K562 (cell line): ENCODE measurements around the gene CLSTN2. TPM values are rescaled to one million over a fixed set of nuclear protein-coding genes. Genes with fewer than 3 reads are reported as not detected.

Source experiments
- ATAC-seq: fragments of 200-7000 bp; cut with Tn5 transposase; 3 replicates; pipeline ENCODE4 v1.9.1; 2020; ENCODE audit warnings: moderate library complexity
- BruUV-seq: library from RNA; stranded (reverse); fragments of 400-500 nt; replicated peaks from 2 replicates; lab custom pipeline; 2021; lab: Mats Ljungman, UMichigan
- CTCF ChIA-PET: fragments of 300-600 bp; formaldehyde crosslinking; extraction: SDS; loops from one replicate; lab custom pipeline; 2021; ENCODE audit warnings: low intra/inter-chr PET ratio; lab: Yijun Ruan, JAX
- POLR2A ChIA-PET: fragments of 300-600, 350-650 bp; sonication (Branson Sonifier 250); formaldehyde crosslinking; extraction: SDS; loops from one replicate; lab custom pipeline; 2021; ENCODE audit warnings: antibody characterized with exemption, inconsistent platforms; lab: Yijun Ruan, JAX
- DNase-seq, 4 experiments: peaks; one replicate each; pipeline versions ENCODE4 v3.0.0 to v3.0.0-alpha.2; 2011 to 2018; ENCODE audit warnings: low spot score in 3 of 4, mixed read lengths in 3 of 4; ENCODE audit errors: extremely low read depth in 1 of 4
- FAIRE-seq: peaks from 2 replicates; lab custom pipeline; 2011; peaks lifted over from hg19 to GRCh38; lab: Jason Lieb, UNC
- H2AFZ ChIP-seq: 2 replicates; pipeline ENCODE4 v1.6.0; 2011; ENCODE audit warnings: low read depth, low read length, control low read depth, inconsistent platforms
- H3K27ac ChIP-seq: fragments of 200-600 bp; 3 replicates; pipeline ENCODE4 v1.8.0; 2011; ENCODE audit warnings: low read depth, mild to moderate bottlenecking, control low read depth, inconsistent platforms, low read length, moderate library complexity, mixed read lengths; ENCODE audit errors: extremely low read depth
- H3K27me3 ChIP-seq, 2 experiments: fragments of 300-600 bp in 1 of 2; 2 replicates in 1 of 2; 3 replicates in 1 of 2; pipeline versions ENCODE4 v1.6.0 to v1.8.0; 2011; ENCODE audit warnings: inconsistent platforms in 2 of 2, low read length in 2 of 2, mild to moderate bottlenecking in 1 of 2, mixed read lengths in 1 of 2, moderate library complexity in 1 of 2; ENCODE audit not compliant: control insufficient read depth in 2 of 2, insufficient read depth in 2 of 2
- H3K36me3 ChIP-seq: fragments of 300-600 bp; 3 replicates; pipeline ENCODE4 v1.8.0; 2011; ENCODE audit warnings: mild to moderate bottlenecking, low read length, inconsistent platforms; ENCODE audit not compliant: control insufficient read depth, insufficient read depth
- H3K4me1 ChIP-seq, 2 experiments: fragments of 200-600 bp in 1 of 2; replicated peaks in 1 of 2; 2 replicates in 1 of 2; 3 replicates in 1 of 2; pipeline versions ENCODE4 v1.5.1 to v1.8.0; 2011; ENCODE audit warnings: inconsistent platforms in 2 of 2, low read length in 2 of 2, mild to moderate bottlenecking in 1 of 2, mixed read lengths in 1 of 2, moderate library complexity in 1 of 2; ENCODE audit not compliant: control insufficient read depth in 2 of 2, insufficient read depth in 2 of 2
- H3K4me2 ChIP-seq: 2 replicates; pipeline ENCODE4 v1.6.1; 2011; ENCODE audit warnings: low read length, control low read depth, inconsistent platforms, mixed read lengths; ENCODE audit not compliant: insufficient read depth
- H3K4me3 ChIP-seq: fragments of 200-600 bp; sonication (generic), shearing (Covaris generic); 2 replicates; pipeline ENCODE4 v1.5.1; 2016; ENCODE audit warnings: control low read depth, inconsistent platforms
- H3K79me2 ChIP-seq: fragments of 200-600 bp; 3 replicates; pipeline ENCODE4 v1.8.0; 2011; ENCODE audit warnings: low read length, inconsistent platforms; ENCODE audit not compliant: control insufficient read depth, insufficient read depth
- H3K9ac ChIP-seq, 2 experiments: 2 replicates each; pipeline versions ENCODE4 v1.6.0 to v1.6.1; 2011; ENCODE audit warnings: low read depth in 2 of 2, low read length in 2 of 2, control low read depth in 1 of 2, inconsistent platforms in 1 of 2, mild to moderate bottlenecking in 1 of 2, mixed read lengths in 1 of 2; ENCODE audit not compliant: insufficient read depth in 1 of 2
- H3K9me1 ChIP-seq: one replicate; pipeline ENCODE4 v1.6.0; 2011; ENCODE audit warnings: inconsistent platforms, mild to moderate bottlenecking, low read length, moderate library complexity; ENCODE audit not compliant: control insufficient read depth, insufficient read depth
- H3K9me3 ChIP-seq: replicated peaks from 2 replicates; pipeline ENCODE4 v1.5.1; 2011; ENCODE audit warnings: low read depth, low read length, inconsistent platforms; ENCODE audit not compliant: control insufficient read depth, insufficient read depth
- H4K20me1 ChIP-seq: replicated peaks from 2 replicates; pipeline ENCODE4 v1.6.1; 2011; ENCODE audit warnings: low read length, inconsistent platforms, mixed read lengths; ENCODE audit not compliant: control insufficient read depth, insufficient read depth
- ATF4 ChIP-seq: fragments of 450-650 bp; formaldehyde crosslinking; IDR thresholded peaks from 2 replicates; pipeline ENCODE4 v1.4.0; 2022; ENCODE audit warnings: mild to moderate bottlenecking, moderate library complexity
- CEBPG ChIP-seq, 3 experiments: fragments of 200-800 bp in 1 of 3; sonication (Bioruptor generic) in 1 of 3; sonication (generic) in 1 of 3; formaldehyde crosslinking in 1 of 3; IDR thresholded peaks in 2 of 3; conservative IDR thresholded peaks in 1 of 3; 2 replicates each; pipeline versions ENCODE4 v1.6.1 to v1.8.0; 2016 to 2022; ENCODE audit warnings: missing compliant biosample characterization in 2 of 3, missing genetic modification characterization in 2 of 3, mild to moderate bottlenecking in 1 of 3, missing genetic modification reagents in 1 of 3
- FOXA3 ChIP-seq, 2 experiments: fragments of 450-650 bp in 1 of 2; sonication (generic) in 1 of 2; formaldehyde crosslinking; IDR thresholded peaks in 1 of 2; conservative IDR thresholded peaks in 1 of 2; 2 replicates each; pipeline versions ENCODE4 v1.4.0 to v1.8.0; 2020 to 2022; ENCODE audit warnings: mild to moderate bottlenecking in 2 of 2, missing genetic modification reagents in 1 of 2
- MAFG ChIP-seq: fragments of 450-650 bp; conservative IDR thresholded peaks from 2 replicates; pipeline ENCODE4 v1.6.1; 2016; ENCODE audit warnings: missing genetic modification characterization, missing compliant biosample characterization
- SOX6 ChIP-seq: fragments of 450-650 bp; IDR thresholded peaks from 2 replicates; pipeline ENCODE4 v1.6.1; 2014; ENCODE audit warnings: mild to moderate bottlenecking
- TAL1 ChIP-seq: fragments of 450-650 bp; IDR thresholded peaks from 2 replicates; pipeline ENCODE4 v1.6.1; 2016; ENCODE audit warnings: mild to moderate bottlenecking
- TRIM24 ChIP-seq, 2 experiments: fragments of 450-650 bp; IDR thresholded peaks; 2 replicates each; pipeline ENCODE4 v1.6.1; 2016
- ZBTB40 ChIP-seq, 2 experiments: fragments of 450-650 bp in 1 of 2; sonication (generic) in 1 of 2; formaldehyde crosslinking in 1 of 2; IDR thresholded peaks; 2 replicates each; pipeline versions ENCODE4 v1.7.1 to v1.9.0; 2016 to 2022; ENCODE audit warnings: inconsistent platforms in 1 of 2, mild to moderate bottlenecking in 1 of 2, missing genetic modification reagents in 1 of 2
- ZFX ChIP-seq: sonication (generic); formaldehyde crosslinking; IDR thresholded peaks from 2 replicates; pipeline ENCODE4 v1.8.0; 2022; ENCODE audit warnings: mild to moderate bottlenecking, missing genetic modification reagents, moderate library complexity
- ZNF134 ChIP-seq: fragments of 250-450 bp; sonication (Bioruptor Pico); conservative IDR thresholded peaks from 2 replicates; pipeline ENCODE4 v1.4.0; 2020
- ZSCAN32 ChIP-seq: fragments of 450-650 bp; formaldehyde crosslinking; IDR thresholded peaks from 2 replicates; pipeline ENCODE4 v1.4.0; 2020; ENCODE audit warnings: mild to moderate bottlenecking, moderate library complexity
- WGBS: fragments of 100-300 bp; shearing (Covaris generic); methylation state at CpG from one replicate; pipeline ENCODE4 v1.1.6; 2016; ENCODE audit warnings: low coverage, mixed read lengths; ENCODE audit not compliant: insufficient coverage; ENCODE audit errors: missing lambda C conversion rate; 5-methylcytosine and 5-hydroxymethylcytosine counted together
- in situ Hi-C: fragments of 300-500 bp; cut with MboI; formaldehyde crosslinking; loops from 4 replicates; pipeline ENCODE4 v1.15.0; 2018; ENCODE audit warnings: inconsistent platforms, mixed read lengths
- intact Hi-C: fragments of 100-400 bp; cut with micrococcal nuclease; formaldehyde crosslinking; loops from 2 replicates; pipeline ENCODE4 v1.14.2; 2022
- polyA plus RNA-seq, 8 experiments: library from polyadenylated mRNA; depleted of rRNA in 4 of 8; stranded (reverse) in 5 of 8; unstranded in 3 of 8; fragments of >200 nt; fragmentation: Nextera tagmentation in 2 of 8; fragmentation: Illumina TruSeq in 1 of 8; extraction: Ambion mirVana in 2 of 8; extraction: Trizol in 1 of 8; gene quantifications; 2 replicates each; pipeline versions ENCODE4 v1.2.1 to v1.2.3, GENCODE V29; 2011 to 2014; ENCODE audit warnings: inconsistent platforms in 1 of 8, missing spikeins in 1 of 8
- total RNA-seq, 7 experiments: library from RNA; depleted of rRNA in 6 of 7; stranded (reverse); fragments of >200 nt in 6 of 7; fragmentation: Illumina TruSeq in 2 of 7; extraction: Trizol in 2 of 7; gene quantifications; 2 replicates each; pipeline versions ENCODE4 v1.2.1 to v1.2.3, GENCODE V29; 2011 to 2021; ENCODE audit warnings: low replicate concordance in 1 of 7

CLSTN2 gene
- total and polyA plus RNA-seq, 9 of the 15 experiments (the other 6 are each of a cell fraction or from before 2014, with no cell fraction given), result 0.02 to 0.04 (median 0.04) TPM; not detected in 6

GRCh38 chr3:140055092-140055791, 120.3 kb downstream of the CLSTN2 start:
- Histone ChIP-seq H3K27ac (no peak overlapping the region), H3K4me1 (no peaks in the 10 kb centered on the region), H4K20me1 (0 out of 2 replicates have a peak, but pooled peaks cover 5% of the 10 kb centered on the region), H3K36me3 (no peaks in the 10 kb centered on the region), H2AFZ (no peak overlapping the region), H3K4me3 (no peak overlapping the region), H3K27me3 (no peaks in the 10 kb centered on the region; a peak in 2 of 5 replicates), H3K9me3 (no peaks in the 10 kb centered on the region), H3K79me2 (no peaks in the 10 kb centered on the region), H3K9ac (no peak overlapping the region), H3K9me1 (no peaks in the 10 kb centered on the region), H3K4me2 (no peak overlapping the region)
- no peak for ATAC-seq
- BruUV-seq, result no TSS peak
- POLR2A ChIA-PET, result interaction anchor here (0.6 to 1.2 kb wide), 2 partner anchors 119 to 362 kb away, joined by 3 to 4 read pairs; no protein-coding TSS in a partner anchor
- CTCF ChIA-PET, result no interaction called here
- DNase-seq, result no peak
- WGBS, result 4% methylated on average over 6 of the region's 6 CpGs
- in situ Hi-C loops (no loop called here), intact Hi-C loops (loop anchor here (10.0 kb wide), 1 partner anchor 630 kb away; no protein-coding TSS in a partner anchor)
- no peak for FAIRE-seq
- TF ChIP-seq ZBTB40 (IDR thresholded peaks at IDR 0.05), result no peak
- no peak for TF ChIP-seq ZBTB40 (CRISPR knock-in tag; IDR thresholded peaks at IDR 0.05)
- peak; percentile 66; the same call in 1 of the 2 replicates for TF ChIP-seq TAL1
- peak; percentile 33 to 48; a peak in 2 of 4 replicates for TF ChIP-seq TRIM24 (IDR thresholded peaks at IDR 0.05)
- TF ChIP-seq MAFG, result no peak
- TF ChIP-seq ZSCAN32 (CRISPR knock-in tag), result no peak
- TF ChIP-seq ATF4 (CRISPR knock-in tag), result peak; percentile 63; the same call in 1 of the 2 replicates
- TF ChIP-seq FOXA3 (CRISPR knock-in tag; conservative IDR thresholded peaks at IDR 0.05 in 1 of 2, IDR thresholded peaks at IDR 0.05 in 1 of 2), result peak in 1 of 2 experiments; percentile 40; a peak in 1 of 4 replicates
- TF ChIP-seq ZFX (CRISPR knock-in tag), result no peak
- peak; percentile 24; the same call in 1 of the 2 replicates for TF ChIP-seq SOX6
- TF ChIP-seq CEBPG (CRISPR knock-in tag; IDR thresholded peaks at IDR 0.05), result no peak
- TF ChIP-seq CEBPG (tag; conservative IDR thresholded peaks at IDR 0.05 in 1 of 2, IDR thresholded peaks at IDR 0.05 in 1 of 2), result peak; percentile 35 to 82; a peak in 3 of 4 replicates
- TF ChIP-seq ZNF134, result peak; percentile 22; the same call in 1 of the 2 replicates
